Measurements from ENCODE around the gene BRCA2.

- TF ChIP-seq, protein P1, sequence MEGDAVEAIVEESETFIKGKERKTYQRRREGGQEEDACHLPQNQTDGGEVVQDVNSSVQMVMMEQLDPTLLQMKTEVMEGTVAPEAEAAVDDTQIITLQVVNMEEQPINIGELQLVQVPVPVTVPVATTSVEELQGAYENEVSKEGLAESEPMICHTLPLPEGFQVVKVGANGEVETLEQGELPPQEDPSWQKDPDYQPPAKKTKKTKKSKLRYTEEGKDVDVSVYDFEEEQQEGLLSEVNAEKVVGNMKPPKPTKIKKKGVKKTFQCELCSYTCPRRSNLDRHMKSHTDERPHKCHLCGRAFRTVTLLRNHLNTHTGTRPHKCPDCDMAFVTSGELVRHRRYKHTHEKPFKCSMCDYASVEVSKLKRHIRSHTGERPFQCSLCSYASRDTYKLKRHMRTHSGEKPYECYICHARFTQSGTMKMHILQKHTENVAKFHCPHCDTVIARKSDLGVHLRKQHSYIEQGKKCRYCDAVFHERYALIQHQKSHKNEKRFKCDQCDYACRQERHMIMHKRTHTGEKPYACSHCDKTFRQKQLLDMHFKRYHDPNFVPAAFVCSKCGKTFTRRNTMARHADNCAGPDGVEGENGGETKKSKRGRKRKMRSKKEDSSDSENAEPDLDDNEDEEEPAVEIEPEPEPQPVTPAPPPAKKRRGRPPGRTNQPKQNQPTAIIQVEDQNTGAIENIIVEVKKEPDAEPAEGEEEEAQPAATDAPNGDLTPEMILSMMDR (IDR thresholded peaks at IDR 0.05) = no peak
- no peak for TF ChIP-seq POLR2A (IDR thresholded peaks at IDR 0.05)
Observed at GRCh38 chr13:32266130-32266529, 49.2 kb upstream of the BRCA2 start.

Measured in esophagus squamous epithelium (tissue), 4 donors.